NCI-H226 (cell line): ENCODE results near the gene GGA1.

Experiments used
- DNase-seq: peaks from one replicate; pipeline ENCODE4 v3.0.0-alpha.2; 2015

Gene GGA1

DNA sequence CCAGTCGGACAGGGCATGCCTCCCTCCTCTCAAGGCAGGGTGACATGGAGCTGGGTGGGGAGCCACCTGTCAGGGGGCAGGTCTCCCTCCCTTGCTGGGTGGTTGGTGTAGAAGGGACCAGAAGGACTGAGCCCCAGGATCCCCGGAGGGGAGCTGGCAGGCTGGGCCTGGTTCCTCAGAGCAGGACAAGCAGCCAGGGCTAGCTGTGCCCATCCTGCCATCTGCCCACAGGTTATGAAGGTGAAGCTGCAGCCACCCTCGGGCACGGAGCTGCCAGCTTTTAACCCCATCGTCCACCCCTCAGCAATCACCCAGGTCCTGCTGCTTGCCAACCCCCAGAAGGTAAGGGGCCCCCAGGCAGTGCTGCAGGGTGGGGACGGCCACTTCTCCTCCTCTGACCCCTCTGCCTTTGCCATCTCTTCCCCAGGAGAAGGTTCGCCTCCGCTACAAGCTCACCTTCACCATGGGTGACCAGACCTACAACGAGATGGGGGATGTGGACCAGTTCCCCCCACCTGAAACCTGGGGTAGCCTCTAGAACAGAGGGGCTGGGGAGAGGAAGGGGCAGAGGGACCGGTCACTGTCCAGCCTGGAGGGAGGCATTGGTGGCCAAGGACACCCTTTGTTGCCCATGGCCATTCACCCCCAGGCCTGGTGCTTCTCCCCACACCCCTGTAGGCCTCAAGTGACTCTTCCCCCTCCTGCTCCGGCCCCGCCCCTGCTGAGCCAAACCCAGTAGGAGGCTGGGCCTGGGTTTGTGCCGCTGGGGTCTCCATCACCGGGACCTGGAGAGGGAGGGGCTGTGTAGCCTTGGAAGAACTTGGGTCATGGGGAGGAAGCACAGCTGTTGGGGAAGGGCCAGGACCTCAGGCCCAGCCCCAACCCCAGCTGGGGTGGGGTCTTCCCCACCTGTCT lies 23.8 kb downstream of the GGA1 start:
- no peak for DNase-seq

DNA sequence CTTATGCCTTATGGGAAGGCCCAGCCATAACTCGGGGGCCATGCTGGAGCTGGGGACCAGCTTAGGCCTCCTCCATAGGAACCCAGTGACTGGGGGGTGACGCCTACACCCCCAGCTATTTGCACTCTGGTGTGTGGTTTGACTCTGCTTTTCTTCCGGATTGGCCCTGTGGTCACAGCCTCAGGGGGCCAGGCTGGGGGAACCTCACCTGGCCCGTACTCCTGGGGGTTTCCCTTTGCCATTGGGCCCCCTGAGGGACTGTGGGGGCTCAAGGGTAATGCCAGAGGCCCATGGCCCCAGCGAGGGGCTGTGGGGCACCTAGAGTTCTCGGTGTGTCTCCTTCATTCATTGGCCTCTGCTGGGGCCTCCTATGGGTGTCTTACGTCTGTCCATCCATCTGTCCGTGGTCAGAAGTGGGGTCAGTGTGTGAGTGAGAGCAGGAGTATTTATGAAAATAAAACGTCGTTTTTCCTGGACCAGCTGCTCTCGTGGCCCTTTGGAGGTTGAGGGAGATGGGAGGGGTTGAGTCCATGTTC lies 24.5 kb downstream of the GGA1 start:
- no peak for DNase-seq

DNA sequence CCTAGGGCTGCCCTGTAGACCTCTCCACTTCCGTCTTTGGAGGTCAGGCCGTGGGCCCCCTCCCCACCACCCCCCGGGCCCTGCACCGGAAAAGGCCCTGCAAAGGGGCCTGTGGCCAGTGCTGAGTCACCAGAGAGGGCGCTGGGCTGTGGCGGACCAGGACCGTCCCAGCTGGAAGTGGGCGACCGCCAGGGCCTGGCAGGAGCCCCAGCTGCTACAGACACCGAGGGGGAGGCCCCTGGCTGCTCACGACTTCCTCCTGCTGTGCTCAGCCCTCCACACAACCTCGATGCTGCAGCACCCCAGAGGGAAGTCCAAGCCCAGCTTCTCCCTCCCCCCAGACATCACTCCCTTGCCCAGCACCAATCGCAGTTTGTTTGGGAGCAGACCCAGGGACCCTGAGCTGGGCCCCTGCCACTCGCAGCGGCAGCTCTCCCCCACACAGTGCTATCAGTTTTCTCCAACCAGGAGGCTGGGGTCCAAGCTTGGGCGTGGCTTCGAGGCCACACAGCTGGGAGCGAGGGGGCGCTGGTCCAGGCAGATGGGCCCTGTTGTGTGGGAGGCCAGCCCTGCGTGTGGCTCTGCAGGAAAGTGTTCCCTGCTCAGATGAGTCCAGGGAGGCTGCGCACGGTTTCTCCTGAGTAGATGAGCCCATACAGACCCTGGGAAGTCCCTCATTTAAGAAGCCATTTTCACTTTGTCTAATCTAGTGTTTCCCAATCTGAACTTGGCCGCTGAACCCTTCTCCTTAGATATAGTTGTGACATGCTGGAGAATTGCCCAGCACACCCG lies 25.2 kb downstream of the GGA1 start:
- no peak for DNase-seq

DNA sequence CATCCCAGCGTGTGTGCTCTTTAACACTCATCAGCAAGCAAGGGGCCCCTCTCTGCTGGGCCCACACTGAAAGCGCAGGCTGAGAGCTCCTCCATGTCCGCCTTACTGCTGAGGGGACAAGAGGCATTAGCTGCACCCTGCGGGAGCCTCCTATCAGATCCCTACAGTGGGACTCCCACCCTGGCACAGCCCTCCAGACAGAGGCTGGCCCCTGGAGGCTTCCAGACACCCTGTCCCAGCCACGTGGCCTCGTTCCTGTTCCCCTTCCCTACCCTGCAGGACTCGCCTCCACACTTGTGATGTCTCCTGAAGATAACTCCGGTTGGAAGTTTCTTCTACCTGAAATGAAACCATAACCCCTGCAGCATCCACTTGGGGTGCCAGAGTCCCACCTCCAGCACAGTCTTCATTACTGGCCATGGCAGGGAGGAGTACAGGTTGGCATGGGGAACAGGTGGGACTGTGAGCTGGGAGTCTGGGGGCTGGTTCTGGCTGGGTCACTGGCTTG lies 25.8 kb downstream of the GGA1 start:
- no peak for DNase-seq

DNA sequence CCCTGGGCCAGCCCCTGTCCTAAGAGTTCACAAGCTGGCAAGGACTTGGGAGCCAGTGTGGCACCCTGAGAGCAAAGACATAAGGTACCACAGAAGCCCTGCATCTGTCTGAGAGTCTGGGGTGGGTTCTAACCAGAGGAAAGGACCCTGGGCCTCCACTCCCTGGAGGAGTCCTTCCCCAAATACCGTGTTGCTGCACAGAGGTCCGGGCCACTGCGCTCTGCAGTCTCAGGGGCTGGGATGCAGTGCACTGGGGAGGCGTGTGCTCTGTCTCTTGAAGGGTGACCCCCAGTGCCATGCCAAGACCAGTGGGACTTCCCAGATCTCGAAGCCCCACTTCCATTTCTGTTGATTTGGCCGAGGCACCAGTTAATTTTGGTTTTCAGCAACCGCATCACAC lies 26.5 kb downstream of the GGA1 start:
- DNase-seq, result no peak

DNA sequence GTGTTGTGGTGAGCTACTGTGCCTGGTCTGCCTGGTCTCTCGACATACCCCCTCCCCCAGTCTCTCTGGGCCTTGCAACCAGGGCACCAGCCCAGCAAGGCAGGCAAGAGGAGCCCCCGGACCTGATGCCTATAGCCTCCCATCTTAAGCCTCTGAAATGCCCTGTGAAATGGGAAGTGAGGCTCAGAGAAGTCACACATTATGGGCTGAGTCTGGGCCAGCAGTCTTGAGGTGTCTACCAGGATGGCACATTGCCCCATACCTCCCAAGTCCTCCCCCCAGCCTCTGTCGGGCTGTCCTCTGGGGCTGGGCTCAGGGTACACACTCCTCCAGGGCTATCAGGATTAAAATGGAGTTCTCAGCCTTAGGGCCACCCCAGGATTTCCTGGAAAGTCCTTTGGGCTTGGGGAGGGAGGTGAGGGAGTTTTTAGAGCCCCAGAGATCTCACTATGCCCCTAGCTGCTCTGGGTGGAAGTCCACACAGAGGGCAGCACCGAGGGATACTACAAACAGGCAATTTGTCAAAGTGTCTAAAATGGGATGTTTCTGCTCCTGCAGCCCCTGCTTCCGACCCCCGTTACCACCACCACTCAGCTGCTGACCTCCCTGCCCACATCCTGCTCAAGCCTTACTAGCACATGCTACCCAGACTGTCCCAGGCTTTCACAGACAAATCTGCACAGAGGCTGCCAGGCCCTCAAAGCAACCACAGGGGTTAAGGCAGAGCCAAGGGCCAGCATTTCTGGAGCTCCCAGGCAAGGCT lies 27.7 kb downstream of the GGA1 start:
- DNase-seq, result peak; percentile 9

DNA sequence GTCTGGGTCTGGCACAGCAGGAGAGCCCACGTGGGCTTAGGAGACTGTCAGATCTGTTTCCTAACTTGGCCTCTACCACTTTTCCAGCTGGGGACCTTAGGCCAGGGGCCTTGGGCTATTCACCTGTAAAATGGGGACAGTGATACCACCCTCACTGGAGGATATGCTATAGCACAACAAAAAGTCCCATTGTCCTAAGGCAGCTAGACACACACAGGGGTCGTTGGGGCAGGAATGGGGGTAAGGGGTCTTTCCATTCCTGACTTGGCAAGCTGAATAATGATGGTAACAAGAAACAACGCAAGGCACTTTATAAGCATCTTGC lies 28.3 kb downstream of the GGA1 start:
- DNase-seq, result no peak

DNA sequence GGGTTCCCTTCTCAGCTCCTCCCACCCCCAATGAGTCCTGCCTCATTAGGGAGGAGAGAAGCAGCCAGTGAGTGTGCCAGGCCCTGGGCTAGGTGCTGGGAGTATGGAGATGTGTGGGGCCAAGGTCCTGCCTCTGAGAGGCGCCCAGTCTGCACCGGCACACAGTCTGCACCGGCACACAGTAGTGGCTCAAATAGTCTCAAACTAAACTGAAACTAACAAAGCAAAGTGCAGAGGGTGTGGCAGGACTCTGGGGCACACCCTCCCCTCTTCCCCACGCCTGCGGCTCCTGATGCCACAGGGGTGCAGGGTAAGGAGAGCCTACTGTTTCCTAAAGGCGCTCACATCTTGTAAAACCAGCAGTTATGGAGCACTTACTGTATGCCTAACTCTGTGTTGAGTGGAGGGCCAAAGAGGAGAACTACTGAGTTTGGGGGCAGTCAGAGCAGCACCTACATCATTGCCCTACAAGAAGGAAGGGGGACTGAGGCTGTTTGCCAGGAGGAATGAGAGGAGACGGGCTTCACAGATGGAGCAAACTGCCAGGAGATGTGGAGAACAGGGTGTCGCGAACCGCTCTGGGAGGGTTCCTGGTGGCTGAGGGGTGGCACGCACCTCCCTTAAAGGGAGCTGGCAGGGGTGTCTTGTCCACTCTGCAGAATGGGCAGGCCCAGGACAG lies 29.9 kb downstream of the GGA1 start:
- no peak for DNase-seq

DNA sequence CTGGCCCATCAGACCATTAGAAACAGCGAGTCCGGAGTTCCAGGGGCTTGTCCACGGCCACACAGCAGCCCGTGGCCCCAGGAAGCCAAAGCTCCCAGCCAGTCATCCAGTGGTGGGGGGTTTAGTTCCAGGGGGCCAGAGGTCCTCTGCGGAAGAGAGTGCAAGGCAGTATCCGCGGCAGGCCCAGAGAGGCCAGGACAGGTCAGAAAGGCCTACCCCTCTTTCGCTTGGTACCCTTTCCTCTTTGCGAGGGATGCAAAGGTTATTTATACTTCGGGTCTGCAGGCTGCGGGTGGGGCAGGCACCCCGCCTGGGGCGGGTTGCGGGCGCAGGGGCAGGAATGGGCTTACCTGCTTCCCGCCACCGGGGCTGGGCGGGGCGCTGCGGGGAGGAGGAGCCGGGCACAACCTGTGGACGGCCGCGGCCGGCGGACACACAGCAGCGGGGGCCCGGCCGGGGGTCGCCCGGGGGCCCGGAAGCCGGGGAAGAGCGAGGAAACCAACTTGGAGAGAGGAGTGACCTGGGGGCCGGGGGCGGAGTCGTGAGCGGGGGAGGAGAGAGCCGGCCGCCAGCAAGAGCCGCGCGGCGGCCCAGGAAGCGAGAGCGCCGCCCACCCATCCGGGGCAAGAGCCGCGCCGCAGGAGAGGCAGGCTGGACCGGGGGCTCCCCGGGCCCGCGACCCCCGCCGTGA lies 30.6 kb downstream of the GGA1 start, which contains the start of gene SH3BP1:
Gene SH3BP1 (plus strand): TSS at position 600 of the 691 bp plus-strand sequence. CDS start 119 bp downstream, outside the sequence.
- no peak for DNase-seq

DNA sequence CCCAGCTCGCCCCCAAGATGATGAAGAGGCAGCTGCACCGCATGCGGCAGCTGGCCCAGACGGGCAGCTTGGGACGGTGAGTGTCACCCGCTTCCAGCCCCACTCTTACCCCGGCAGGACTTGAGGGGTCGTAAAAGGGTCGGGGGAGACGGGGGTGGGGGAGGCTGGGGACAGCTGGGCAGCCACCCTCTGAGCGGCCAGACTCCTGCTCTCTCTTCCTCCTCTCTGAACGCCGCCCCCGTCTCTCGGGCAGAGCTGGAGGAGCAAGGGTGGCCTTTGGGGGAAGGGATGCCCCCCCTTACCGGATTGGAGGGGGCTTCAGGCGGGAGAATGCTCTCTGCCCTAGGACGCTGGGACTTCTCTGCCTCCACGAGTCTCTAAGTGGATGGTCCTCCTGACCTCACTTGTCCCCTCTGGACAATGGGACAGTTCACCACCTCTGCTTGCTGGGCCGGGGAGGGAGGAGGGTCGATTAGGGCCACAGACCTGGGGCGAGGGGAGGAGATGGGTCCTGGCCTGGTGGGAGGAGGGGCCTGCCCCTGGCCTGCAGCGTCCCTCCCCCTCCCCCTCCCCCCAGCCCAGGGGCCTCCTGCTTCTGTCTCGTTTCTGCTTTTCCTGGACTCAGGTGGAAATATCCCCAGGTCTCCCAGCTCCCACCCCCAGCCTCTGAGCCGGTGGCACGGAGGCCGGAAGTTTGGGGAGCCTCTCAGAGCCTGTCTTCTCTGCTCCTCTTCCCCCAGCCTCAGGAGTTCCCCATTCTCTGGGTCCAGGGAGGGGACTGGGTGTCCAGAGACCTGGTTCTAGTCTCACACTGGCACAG lies 31.3 kb downstream of the GGA1 start:
- DNase-seq, result no peak

DNA sequence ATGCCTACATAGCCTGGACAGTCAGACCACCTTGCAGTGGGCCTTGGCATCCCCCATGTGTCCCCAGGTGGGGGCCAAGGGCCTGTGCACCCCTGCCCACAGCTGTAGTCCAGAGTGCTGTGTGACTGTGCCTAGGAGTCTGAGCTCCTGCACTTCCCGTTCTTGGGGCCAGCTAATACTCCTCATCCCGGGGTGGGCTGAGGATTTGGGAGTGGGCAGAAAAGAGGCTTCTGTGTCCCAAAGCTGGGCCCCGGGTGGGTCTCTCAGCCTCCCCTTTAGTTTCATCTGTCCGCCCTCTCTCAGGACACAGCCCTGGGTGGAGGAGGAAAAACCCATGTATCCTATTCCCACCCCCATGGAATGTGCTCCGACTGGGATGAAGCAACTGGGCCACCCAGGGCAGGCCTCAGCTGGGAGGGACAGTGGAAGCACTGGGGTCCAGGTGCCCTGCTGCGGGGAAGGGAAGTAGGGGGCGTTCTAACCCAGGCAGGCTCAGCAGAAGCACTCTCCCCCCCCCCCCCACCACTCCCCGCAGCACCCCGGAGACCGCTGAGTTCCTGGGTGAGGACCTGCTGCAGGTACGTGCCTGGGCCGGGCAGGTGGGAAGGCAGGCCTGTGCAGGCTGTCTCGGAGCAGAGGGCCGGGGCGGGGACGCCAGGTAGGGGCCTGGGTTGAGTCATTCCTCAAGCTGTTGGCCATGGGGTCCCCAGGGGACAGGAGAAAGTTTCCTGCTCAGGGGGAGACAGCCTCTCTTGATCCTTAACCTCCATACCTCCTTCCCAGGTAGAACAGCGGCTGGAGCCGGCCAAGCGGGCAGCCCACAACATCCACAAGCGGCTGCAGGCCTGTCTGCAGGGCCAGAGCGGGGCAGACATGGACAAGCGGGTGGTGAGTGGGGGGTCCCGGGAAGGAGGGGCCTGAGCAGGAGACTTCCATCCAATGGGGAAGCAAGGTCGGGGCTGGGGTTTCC lies 32.2 kb downstream of the GGA1 start:
- no peak for DNase-seq

DNA sequence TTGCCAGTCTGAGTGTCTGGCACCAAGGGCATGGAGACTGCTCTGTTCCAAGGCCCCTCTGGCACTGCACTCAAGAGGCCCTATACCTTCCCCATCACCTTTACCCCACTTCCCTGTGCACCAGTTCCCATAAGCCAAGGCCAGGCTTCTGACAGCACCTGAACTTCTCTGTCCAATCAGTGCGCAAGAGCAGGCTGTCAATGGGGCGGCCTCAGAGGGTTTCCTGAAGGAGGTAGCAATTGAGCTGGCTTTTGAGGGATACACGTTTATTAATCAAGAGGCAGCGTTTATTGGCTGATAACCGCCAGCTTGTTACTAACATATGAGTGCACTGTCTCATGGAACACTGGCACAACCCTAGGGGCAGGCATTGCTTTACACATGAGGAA lies 32.9 kb downstream of the GGA1 start:
- no peak for DNase-seq

DNA sequence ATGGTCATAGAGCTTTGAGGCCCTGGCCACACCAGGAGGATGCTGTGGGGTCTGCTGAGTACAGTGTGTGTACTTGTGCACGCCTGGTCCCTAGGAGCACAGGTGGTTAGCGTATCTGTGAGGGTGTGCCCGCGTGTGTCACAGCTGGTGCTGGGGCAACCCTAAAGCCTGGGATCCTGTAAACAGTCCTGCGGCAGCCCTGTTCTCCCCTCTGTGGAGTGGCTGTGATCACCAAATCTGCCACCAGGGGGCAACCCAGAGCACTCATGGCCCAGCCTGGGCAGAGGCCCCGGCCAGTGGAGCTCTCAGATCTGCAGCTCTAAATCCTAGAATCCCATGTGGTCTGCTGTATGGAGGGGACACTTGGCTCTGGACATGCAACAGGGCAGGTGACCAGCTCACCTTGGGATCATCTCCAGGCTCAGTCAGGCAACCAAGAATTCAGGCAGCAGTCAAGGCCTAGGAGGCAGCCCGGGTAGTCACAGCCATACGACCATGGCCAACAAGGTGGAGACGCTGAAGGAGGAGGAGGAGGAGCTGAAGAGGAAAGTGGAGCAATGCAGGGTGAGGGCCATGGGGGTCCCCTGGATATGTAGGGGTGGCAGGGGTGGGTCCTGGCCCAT lies 34.7 kb downstream of the GGA1 start:
- DNase-seq, result peak; percentile 10

DNA sequence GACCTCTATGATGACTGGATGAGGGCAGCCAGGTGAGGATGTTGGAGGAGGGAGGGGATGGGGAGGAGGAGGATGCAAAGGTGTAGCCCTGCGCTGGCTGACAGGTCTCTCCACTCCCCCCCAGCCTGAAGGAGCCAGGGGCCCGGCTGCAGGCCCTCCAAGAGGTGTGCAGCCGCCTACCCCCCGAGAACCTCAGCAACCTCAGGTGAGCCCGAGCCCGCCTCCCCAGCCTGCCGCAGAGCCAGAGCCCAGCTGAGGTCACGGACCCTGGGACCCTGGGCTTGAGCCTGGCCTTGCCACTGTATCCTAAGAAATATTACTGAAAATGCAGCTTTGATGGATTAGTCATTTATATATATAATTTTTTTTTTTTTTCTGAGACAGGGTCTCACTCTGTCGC lies 38.7 kb downstream of the GGA1 start:
- no peak for DNase-seq

DNA sequence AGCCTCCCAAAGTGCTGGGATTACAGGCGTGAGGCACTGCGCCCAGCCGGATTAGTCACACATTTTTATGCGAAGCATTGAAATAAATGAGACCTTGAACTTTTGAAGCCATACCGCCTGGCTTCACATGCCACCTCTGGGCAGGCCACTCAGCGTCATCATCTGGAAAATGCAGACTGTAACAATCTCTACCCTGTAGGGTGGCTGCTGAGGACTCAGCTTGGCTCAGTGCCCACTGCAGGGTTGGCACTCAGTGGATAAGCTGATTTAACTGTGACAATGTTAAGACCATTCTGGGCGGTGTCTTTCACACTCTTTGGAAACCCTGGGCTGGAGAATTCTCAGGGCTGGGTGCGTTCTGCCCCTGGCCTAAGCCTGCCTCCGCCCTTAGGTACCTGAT lies 39.3 kb downstream of the GGA1 start:
- no peak for DNase-seq

DNA sequence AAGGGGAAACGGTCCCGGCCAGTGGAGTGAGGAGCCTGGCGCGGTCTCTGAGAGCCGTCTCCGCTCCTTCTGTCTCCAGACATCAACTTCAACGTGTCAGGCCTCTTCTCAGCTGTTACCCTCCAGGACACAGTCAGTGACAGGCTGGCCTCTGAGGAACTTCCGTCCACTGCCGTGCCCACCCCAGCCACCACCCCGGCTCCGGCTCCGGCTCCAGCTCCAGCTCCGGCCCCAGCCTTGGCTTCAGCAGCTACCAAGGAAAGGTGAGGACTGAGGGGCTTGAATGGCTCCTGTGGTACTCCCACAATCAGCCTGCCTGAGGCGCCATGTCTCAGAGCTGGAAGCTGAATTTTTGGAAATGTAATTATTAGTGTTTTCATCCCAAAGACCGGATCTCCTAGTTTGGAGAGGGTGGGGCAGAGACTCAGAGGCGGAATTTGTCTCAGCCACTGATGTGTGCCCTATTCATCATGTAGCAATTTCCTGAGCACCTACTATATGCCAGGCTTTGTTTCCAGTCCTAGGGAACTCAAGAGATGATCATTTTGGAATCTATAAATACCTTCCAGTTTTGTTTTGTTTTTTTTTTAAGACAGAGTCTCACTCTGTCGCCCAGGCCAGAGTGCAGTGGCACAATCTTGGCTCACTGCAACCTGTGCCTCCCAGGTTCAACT lies 42.0 kb downstream of the GGA1 start:
- DNase-seq, result no peak

DNA sequence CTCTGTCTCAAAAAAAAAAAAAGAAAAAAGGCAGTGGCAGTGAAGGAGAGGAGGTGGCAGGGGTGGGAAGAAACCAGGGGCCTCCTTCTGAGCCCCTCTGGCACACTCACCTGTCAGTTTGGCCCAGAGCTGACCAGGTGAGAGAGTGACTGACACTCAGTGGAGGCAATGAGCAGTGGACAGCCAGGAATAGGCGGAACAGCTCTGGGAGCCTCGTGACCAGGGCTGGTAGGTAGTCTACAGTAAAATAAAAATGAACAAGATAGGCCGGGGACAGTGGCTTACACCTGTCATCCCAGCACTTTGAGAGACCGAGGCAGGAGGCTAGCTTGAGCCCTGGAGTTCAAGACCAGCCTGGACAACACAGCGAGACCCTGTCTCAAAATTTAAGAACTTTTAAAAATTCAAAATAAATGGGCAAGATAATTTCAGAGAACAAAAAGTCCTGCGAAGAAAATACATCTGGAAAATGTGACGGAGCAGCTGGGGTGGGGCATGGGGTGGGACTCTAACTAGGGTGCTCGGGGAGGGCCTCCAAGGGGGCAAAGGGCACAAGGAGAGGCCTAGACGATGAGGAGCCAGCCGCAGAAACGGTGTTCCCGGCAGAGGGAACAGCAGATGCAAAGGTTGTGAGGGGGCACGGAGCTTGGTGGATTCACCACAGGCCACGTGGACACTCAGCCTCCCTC lies 46.1 kb downstream of the GGA1 start:
- DNase-seq, result no peak

DNA sequence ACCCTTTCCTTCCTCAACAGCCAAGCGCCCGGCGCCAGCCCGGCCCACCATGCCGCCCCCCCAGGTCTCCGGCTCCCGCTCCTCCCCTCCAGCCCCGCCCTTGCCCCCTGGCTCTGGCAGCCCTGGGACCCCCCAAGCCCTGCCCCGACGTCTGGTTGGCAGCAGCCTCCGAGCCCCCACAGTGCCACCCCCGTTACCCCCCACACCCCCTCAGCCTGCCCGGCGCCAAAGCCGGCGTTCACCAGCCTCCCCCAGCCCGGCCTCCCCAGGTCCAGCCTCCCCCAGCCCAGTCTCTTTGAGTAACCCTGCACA lies 46.6 kb downstream of the GGA1 start:
- DNase-seq, result no peak
